MM.1S (cell line): ENCODE data around the gene ABCF3.
"Not testable (repeated sequence)": the region's sequence is repeated elsewhere in the genome, so short reads cannot be mapped to it uniquely, and the experiment has no call there.

ENCODE experiments used
- DNase-seq: peaks from one replicate; pipeline ENCODE4 v3.0.0-alpha.2; 2015
- H2AFZ ChIP-seq: fragments of 300-600 bp; sonication (generic); 2 replicates; pipeline ENCODE4 v1.6.0; 2016; ENCODE audit warnings: antibody characterized with exemption, low read length
- H3F3A ChIP-seq: fragments of 300-600 bp; sonication (generic); 2 replicates; pipeline ENCODE4 v1.6.1; 2016; ENCODE audit warnings: mild to moderate bottlenecking, antibody characterized with exemption, low read length, moderate library complexity, mixed read lengths; ENCODE audit not compliant: insufficient read depth
- H3K27ac ChIP-seq: fragments of 300-600 bp; sonication (generic); 2 replicates; pipeline ENCODE4 v1.5.1; 2016; ENCODE audit warnings: mild to moderate bottlenecking, low read length
- H3K27me3 ChIP-seq: fragments of 300-600 bp; sonication (generic); replicated peaks from 2 replicates; pipeline ENCODE4 v1.6.0; 2016; ENCODE audit warnings: low read length; ENCODE audit not compliant: insufficient read depth
- H3K36me3 ChIP-seq: fragments of 300-600 bp; sonication (generic); replicated peaks from 2 replicates; pipeline ENCODE4 v1.6.1; 2016; ENCODE audit warnings: mild to moderate bottlenecking, low read length, mixed read lengths; ENCODE audit not compliant: insufficient read depth
- H3K4me1 ChIP-seq: fragments of 300-600 bp; sonication (generic); 2 replicates; pipeline ENCODE4 v1.6.1; 2016; ENCODE audit warnings: low read length, mixed read lengths
- H3K4me2 ChIP-seq: fragments of 300-600 bp; sonication (generic); 2 replicates; pipeline ENCODE4 v1.6.0; 2016; ENCODE audit warnings: low read depth, low read length
- H3K4me3 ChIP-seq: fragments of 300-600 bp; sonication (generic); 2 replicates; pipeline ENCODE4 v1.5.1; 2016; ENCODE audit warnings: low read length, mixed read lengths
- H3K79me2 ChIP-seq: fragments of 300-600 bp; sonication (generic); 2 replicates; pipeline ENCODE4 v1.6.1; 2016; ENCODE audit warnings: mixed run types, low read length, mixed read lengths
- H3K9ac ChIP-seq: fragments of 300-600 bp; sonication (generic); 2 replicates; pipeline ENCODE4 v1.6.1; 2016; ENCODE audit warnings: low read length, mixed read lengths
- H3K9me2 ChIP-seq: fragments of 300-600 bp; sonication (generic); replicated peaks from 2 replicates; pipeline ENCODE4 v1.6.1; 2016; ENCODE audit warnings: mild to moderate bottlenecking, low read length, mixed read lengths; ENCODE audit not compliant: insufficient read depth
- H3K9me3 ChIP-seq: fragments of 300-600 bp; sonication (generic); replicated peaks from 2 replicates; pipeline ENCODE4 v1.6.1; 2016; ENCODE audit warnings: mild to moderate bottlenecking, low read length, mixed read lengths; ENCODE audit not compliant: insufficient read depth
- H4K20me1 ChIP-seq: fragments of 300-600 bp; sonication (generic); 2 replicates; pipeline ENCODE4 v1.6.1; 2016; ENCODE audit warnings: mild to moderate bottlenecking, low read length, moderate library complexity, mixed read lengths; ENCODE audit not compliant: insufficient read depth
- CTCF ChIP-seq: fragments of 300-600 bp; sonication (generic); IDR thresholded peaks from 2 replicates; pipeline ENCODE4 v1.5.1; 2016; ENCODE audit warnings: antibody characterized with exemption, low read length, mixed read lengths
- EZH2 ChIP-seq: fragments of 300-600 bp; sonication (generic); optimal IDR thresholded peaks from 2 replicates; pipeline ENCODE3; 2017; ENCODE audit warnings: low read depth, mild to moderate bottlenecking, antibody characterized with exemption, low read length, mixed read lengths
- EZH2phosphoT487 ChIP-seq: fragments of 300-600 bp; sonication (generic); IDR thresholded peaks from 2 replicates; pipeline ENCODE4 v1.6.1; 2018; ENCODE audit warnings: antibody characterized with exemption, low read length

The ABCF3 gene

GRCh38 chr3:184149770-184150169 lies 36.2 kb upstream of the ABCF3 start:
- H3K9me2 ChIP-seq, DNase-seq, H3K9me3 ChIP-seq, H3K4me2 ChIP-seq, H3K9ac ChIP-seq, H3K27me3 ChIP-seq, H3K4me3 ChIP-seq, H4K20me1 ChIP-seq, H3K27ac ChIP-seq, H3F3A ChIP-seq, H3K79me2 ChIP-seq, H3K36me3 ChIP-seq, H3K4me1 ChIP-seq, H2AFZ ChIP-seq: not testable (repeated sequence)
- peak; percentile 5; the same call in 1 of the 2 replicates for TF ChIP-seq CTCF

GRCh38 chr3:184154885-184155643 lies 30.9 kb upstream of the ABCF3 start, which contains the start of gene DVL3:
Gene DVL3 (plus strand): TSS chr3:184155377. CDS start chr3:184155636, 259 bp downstream.
- H4K20me1 ChIP-seq: no peaks in the 10 kb centered on the region
- peak; percentile 79 for DNase-seq
- H3K27ac ChIP-seq: peak within 1 kb of the TSS; percentile 34; the same call in 1 of the 2 replicates
- peak within 1 kb of the TSS; percentile 93 for H2AFZ ChIP-seq
- peak within 1 kb of the TSS; percentile 98 for H3K4me2 ChIP-seq
- TF ChIP-seq EZH2 (no peak), CTCF (no peak), EZH2phosphoT487 (no peak)
- peaks cover 35% of the 10 kb centered on the region for H3K79me2 ChIP-seq
- H3K36me3 ChIP-seq: no peaks in the 10 kb centered on the region
- peaks cover 13% of the 10 kb centered on the region for H3K4me1 ChIP-seq
- peak within 1 kb of the TSS; percentile 86 for H3K9ac ChIP-seq
- no peaks in the 10 kb centered on the region for H3K27me3 ChIP-seq
- no peaks in the 10 kb centered on the region for H3K9me3 ChIP-seq
- H3K4me3 ChIP-seq: peak within 1 kb of the TSS; percentile 95
- no peaks in the 10 kb centered on the region for H3K9me2 ChIP-seq
- peaks cover 20% of the 10 kb centered on the region for H3F3A ChIP-seq

- H3K9me3 ChIP-seq: no peaks in the 10 kb centered on the region
- H4K20me1 ChIP-seq: no peaks in the 10 kb centered on the region
- H3K9me2 ChIP-seq: no peaks in the 10 kb centered on the region
- peak overlapping the region; percentile 86 for H3K9ac ChIP-seq
- H3F3A ChIP-seq: peaks cover 20% of the 10 kb centered on the region
- no peaks in the 10 kb centered on the region for H3K36me3 ChIP-seq
- H3K27ac ChIP-seq: peak overlapping the region; percentile 34; the same call in 1 of the 2 replicates
- H3K4me2 ChIP-seq: peak overlapping the region; percentile 98
- peaks cover 13% of the 10 kb centered on the region for H3K4me1 ChIP-seq
- TF ChIP-seq EZH2 (no peak), CTCF (no peak), EZH2phosphoT487 (no peak)
- DNase-seq: peak; percentile 56
- peaks cover 43% of the 10 kb centered on the region for H3K79me2 ChIP-seq
- H2AFZ ChIP-seq: peak overlapping the region; percentile 78
- no peaks in the 10 kb centered on the region for H3K27me3 ChIP-seq
- H3K4me3 ChIP-seq: peak overlapping the region; percentile 95
Measured at GRCh38 chr3:184155644-184156521, 30.1 kb upstream of the ABCF3 start.
